Lower leg skin (tissue), 4 donors: ENCODE data around the gene AFDN. TPM values are rescaled to one million over a fixed set of nuclear protein-coding genes. Genes with fewer than 3 reads are reported as not detected.

Experiments
- DNase-seq, 2 donors: peaks; one replicate each; pipeline ENCODE4 v3.0.0-alpha.2; 2019; ENCODE audit warnings: low spot score in 2 of 2
- H3K4me3 ChIP-seq: fragments of 200-600 bp; sonication (generic); 2 replicates; pipeline ENCODE4 v1.5.1; 2017; ENCODE audit warnings: mild to moderate bottlenecking, low read depth; ENCODE audit not compliant: poor library complexity, severe bottlenecking
- CTCF ChIP-seq, 3 donors: fragments of 450-650 bp; IDR thresholded peaks; one replicate each; pipeline ENCODE4 v1.5.1; 2016; ENCODE audit warnings: antibody characterized with exemption in 3 of 3, mild to moderate bottlenecking in 3 of 3, moderate library complexity in 2 of 3
- POLR2A ChIP-seq, 2 donors: fragments of 450-650 bp; IDR thresholded peaks; one replicate each; pipeline ENCODE4 v1.6.1; 2016 to 2017; ENCODE audit warnings: antibody characterized with exemption in 2 of 2, mild to moderate bottlenecking in 1 of 2, moderate library complexity in 1 of 2
- WGBS, 2 donors: methylation state at CpG; one replicate each; pipeline ENCODE4 v1.1.5; 2018; 5-methylcytosine and 5-hydroxymethylcytosine counted together
- intact Hi-C: fragments of 100-400 bp; cut with DNase I; formaldehyde crosslinking; loops from one replicate; pipeline ENCODE4 v1.15.0; 2023; ENCODE audit warnings: low total_unique reads
- total RNA-seq, 4 donors: library from RNA; depleted of rRNA; stranded (reverse); fragments of >200 nt; gene quantifications; one replicate each; pipeline ENCODE4 v1.1.0, GENCODE V29; 2016

AFDN gene
- total RNA-seq, 4 donors from 2014 or later = 137 to 213 (median 168) TPM

- peak; percentile 8 to 68 for DNase-seq
- TF ChIP-seq CTCF (IDR thresholded peaks at IDR 0.05) = no peak
- TF ChIP-seq POLR2A (IDR thresholded peaks at IDR 0.05) = no peak
- intact Hi-C loops = no loop called here
- 97 to 98% methylated on average over 22 of the region's 22 CpGs for WGBS, 2 donors
- no peak overlapping the region for H3K4me3 ChIP-seq
Observed at GRCh38 chr6:167995731-167996151, 169.0 kb downstream of the AFDN start.

GRCh38 chr6:167996424-167997199 lies 169.9 kb downstream of the AFDN start:
- intact Hi-C loops = no loop called here
- WGBS, 2 donors = 71 to 86% methylated on average over 33 to 39 of the region's 43 CpGs
- DNase-seq = peak; percentile 10 to 82
- H3K4me3 ChIP-seq = no peak overlapping the region
- TF ChIP-seq CTCF (IDR thresholded peaks at IDR 0.05) = no peak
- no peak for TF ChIP-seq POLR2A (IDR thresholded peaks at IDR 0.05)

GRCh38 chr6:167997642-167998041 lies 170.9 kb downstream of the AFDN start, which contains the start of gene KIF25:
KIF25 (plus strand) TSS chr6:167997671; CDS start chr6:168029586, 31,915 bp downstream.
- TF ChIP-seq CTCF (IDR thresholded peaks at IDR 0.05) = no peak
- TF ChIP-seq POLR2A (IDR thresholded peaks at IDR 0.05) = no peak
- no peak within 1 kb of the TSS for H3K4me3 ChIP-seq
- 80 to 92% methylated on average over 9 of the region's 9 CpGs for WGBS, 2 donors
- intact Hi-C loops = no loop called here
- DNase-seq = peak; percentile 6 to 37

GRCh38 chr6:167998215-167998614 lies 171.5 kb downstream of the AFDN start:
- intact Hi-C loops = no loop called here
- DNase-seq = peak; percentile 13 to 39
- no peak for TF ChIP-seq POLR2A (IDR thresholded peaks at IDR 0.05)
- TF ChIP-seq CTCF (IDR thresholded peaks at IDR 0.05) = no peak
- H3K4me3 ChIP-seq = no peak overlapping the region
- WGBS, 2 donors = 52 to 56% methylated on average over 5 of the region's 5 CpGs

- TF ChIP-seq CTCF (IDR thresholded peaks at IDR 0.05) (no peak), POLR2A (IDR thresholded peaks at IDR 0.05) (no peak)
- H3K4me3 ChIP-seq = no peak overlapping the region
- DNase-seq = peak in 1 of 2 donors; percentile 46
- WGBS, 2 donors = 87 to 93% methylated on average over 13 of the region's 13 CpGs
- intact Hi-C loops = no loop called here
Observed at GRCh38 chr6:168000198-168001028, 173.7 kb downstream of the AFDN start.
